Osteocyte (in vitro differentiated cells): ENCODE data around the gene CASZ1. TPM values are rescaled to one million over a fixed set of nuclear protein-coding genes. Genes with fewer than 3 reads are reported as not detected.

Experiments
- DNase-seq: peaks from one replicate; pipeline ENCODE4 v3.0.0; 2021; ENCODE audit warnings: mixed read lengths; ENCODE audit not compliant: unreplicated experiment; ENCODE audit errors: extremely low spot score
- H3K27ac Mint-ChIP-seq: one replicate; pipeline ENCODE4 v1.8.0; 2021; ENCODE audit warnings: mild to moderate bottlenecking, mixed read lengths; ENCODE audit not compliant: unreplicated experiment
- H3K27me3 Mint-ChIP-seq: one replicate; pipeline ENCODE4 v1.8.0; 2021; ENCODE audit warnings: mixed read lengths; ENCODE audit not compliant: unreplicated experiment
- H3K36me3 Mint-ChIP-seq: one replicate; pipeline ENCODE4 v1.8.0; 2021; ENCODE audit warnings: mixed read lengths; ENCODE audit not compliant: unreplicated experiment
- H3K4me1 Mint-ChIP-seq: one replicate; pipeline ENCODE4 v1.8.0; 2021; ENCODE audit warnings: mixed read lengths; ENCODE audit not compliant: unreplicated experiment
- H3K4me3 Mint-ChIP-seq: one replicate; pipeline ENCODE4 v1.8.0; 2021; ENCODE audit warnings: mild to moderate bottlenecking, moderate library complexity, mixed read lengths; ENCODE audit not compliant: unreplicated experiment
- H3K9me3 Mint-ChIP-seq: one replicate; pipeline ENCODE4 v1.8.0; 2021; ENCODE audit warnings: mixed read lengths; ENCODE audit not compliant: unreplicated experiment
- CTCF ChIP-seq: fragments of 200-600 bp; sonication (generic); IDR thresholded peaks from 2 replicates; pipeline ENCODE4 v1.5.0; 2021; ENCODE audit warnings: antibody characterized with exemption, mild to moderate bottlenecking, moderate library complexity
- total RNA-seq: library from RNA; stranded (reverse); gene quantifications from 2 replicates; pipeline ENCODE4 v1.2.1, GENCODE V29; 2021

The CASZ1 gene
- total RNA-seq, 1 donor from 2014 or later, result 1.2 TPM

GRCh38 chr1:10767282-10767681 lies 29.2 kb downstream of the CASZ1 start:
- no peak for TF ChIP-seq CTCF
- no peaks in the 10 kb centered on the region for H3K36me3 Mint-ChIP-seq
- peaks cover 17% of the 10 kb centered on the region for H3K27me3 Mint-ChIP-seq
- no peaks in the 10 kb centered on the region for H3K9me3 Mint-ChIP-seq
- H3K4me1 Mint-ChIP-seq, result no peaks in the 10 kb centered on the region
- no peak overlapping the region for H3K4me3 Mint-ChIP-seq
- DNase-seq, result no peak
- no peak overlapping the region for H3K27ac Mint-ChIP-seq

DNA sequence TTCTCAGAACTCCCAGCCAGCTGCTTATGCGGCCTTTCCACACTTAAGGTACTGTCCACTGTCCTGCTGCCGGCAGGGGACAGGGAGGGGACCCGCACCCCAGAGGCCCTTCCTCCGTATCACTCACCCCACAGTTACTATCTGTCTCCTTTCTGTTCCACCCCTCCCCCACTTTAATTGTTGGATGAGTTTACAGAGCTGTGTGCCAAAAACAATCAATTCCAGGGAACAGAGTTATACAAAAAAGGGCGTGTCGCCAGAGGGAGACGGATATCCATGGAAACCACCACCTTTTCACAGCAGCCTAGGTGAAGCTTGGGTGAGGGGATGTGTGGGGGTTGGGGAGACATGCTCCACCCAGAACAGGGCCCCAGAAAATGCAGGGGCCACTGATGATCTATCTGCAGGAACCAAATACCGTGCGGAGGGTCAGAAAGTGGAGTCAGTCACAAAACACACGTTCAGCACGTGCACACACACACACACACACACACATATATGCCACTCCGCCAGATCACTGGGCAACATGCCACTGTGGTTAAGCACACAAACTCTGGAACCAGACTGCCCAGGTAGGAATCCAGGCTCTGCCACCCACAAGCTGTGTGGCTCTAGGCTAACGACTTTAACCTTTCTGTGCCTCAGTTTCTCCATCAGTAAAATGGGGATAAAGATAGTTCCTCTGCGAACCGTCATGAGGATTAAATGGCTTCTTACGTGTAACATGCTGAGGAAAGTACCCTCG lies 30.5 kb downstream of the CASZ1 start:
- Mint-ChIP-seq H3K36me3 (no peaks in the 10 kb centered on the region), H3K9me3 (no peaks in the 10 kb centered on the region), H3K27me3 (peaks cover 7% of the 10 kb centered on the region), H3K27ac (no peak overlapping the region), H3K4me1 (peaks cover 2% of the 10 kb centered on the region), H3K4me3 (no peak overlapping the region)
- DNase-seq, result no peak
- TF ChIP-seq CTCF, result no peak

DNA sequence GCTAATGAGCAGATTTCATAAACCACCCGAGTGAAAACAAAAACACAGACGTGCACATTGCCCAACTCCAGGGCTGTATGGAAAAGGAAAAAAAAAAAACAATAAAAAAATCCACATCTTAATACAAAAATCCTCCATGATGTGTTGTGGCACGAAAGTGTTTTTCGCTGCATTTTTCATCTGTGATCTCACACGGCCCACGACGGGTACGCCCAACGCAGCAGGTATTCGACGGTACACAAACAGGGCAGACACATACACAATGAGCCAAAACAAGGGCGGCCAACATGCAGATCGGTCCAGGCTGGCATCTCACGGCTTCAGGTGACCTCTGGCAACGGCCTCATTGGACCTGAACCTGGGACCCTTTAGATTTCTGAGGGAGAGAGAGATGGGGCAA lies 31.1 kb downstream of the CASZ1 start:
- no peak for TF ChIP-seq CTCF
- Mint-ChIP-seq H3K9me3 (no peaks in the 10 kb centered on the region), H3K27ac (no peak overlapping the region), H3K4me3 (no peak overlapping the region), H3K27me3 (peaks cover 3% of the 10 kb centered on the region), H3K36me3 (no peaks in the 10 kb centered on the region), H3K4me1 (peaks cover 2% of the 10 kb centered on the region)
- DNase-seq, result no peak

GRCh38 chr1:10764296-10764798 lies 32.1 kb downstream of the CASZ1 start:
- no peaks in the 10 kb centered on the region for H3K9me3 Mint-ChIP-seq
- no peak for TF ChIP-seq CTCF
- no peak overlapping the region for H3K4me3 Mint-ChIP-seq
- H3K36me3 Mint-ChIP-seq, result no peaks in the 10 kb centered on the region
- H3K27ac Mint-ChIP-seq, result no peak overlapping the region
- H3K27me3 Mint-ChIP-seq, result no peaks in the 10 kb centered on the region
- peaks cover 2% of the 10 kb centered on the region for H3K4me1 Mint-ChIP-seq
- no peak for DNase-seq

DNA sequence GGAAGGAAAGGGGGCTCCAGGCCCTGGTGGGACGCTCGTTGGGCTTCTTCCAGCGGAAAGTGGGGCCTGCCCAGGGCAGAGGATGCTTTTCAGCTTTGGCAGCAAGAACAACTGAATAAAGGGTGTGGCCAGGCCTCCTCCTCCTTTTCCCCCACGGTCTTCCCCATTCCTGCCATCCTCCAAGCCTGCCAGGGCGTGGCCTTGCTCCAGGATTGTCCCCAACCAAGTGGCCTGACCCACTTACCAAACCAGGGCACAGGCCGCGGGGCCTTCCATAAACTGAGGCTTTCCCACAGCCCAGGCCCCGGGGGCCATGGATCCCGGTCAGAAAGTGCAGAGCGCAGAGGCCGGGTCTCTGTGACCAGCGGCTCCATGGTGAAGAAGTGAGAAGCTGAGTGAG lies 33.6 kb downstream of the CASZ1 start:
- Mint-ChIP-seq H3K27me3 (no peaks in the 10 kb centered on the region), H3K9me3 (no peaks in the 10 kb centered on the region), H3K4me3 (no peak overlapping the region), H3K27ac (no peak overlapping the region), H3K4me1 (peaks cover 2% of the 10 kb centered on the region), H3K36me3 (no peaks in the 10 kb centered on the region)
- no peak for DNase-seq
- TF ChIP-seq CTCF, result no peak
